Measurements from ENCODE around the gene RUVBL1. TPM values are rescaled to one million over a fixed set of nuclear protein-coding genes. Genes with fewer than 3 reads are reported as not detected.

RUVBL1 gene
- total and polyA plus RNA-seq, 2 of the 4 experiments (the other 2 are of a cell fraction), result 68.7 to 83.3 TPM

DNA sequence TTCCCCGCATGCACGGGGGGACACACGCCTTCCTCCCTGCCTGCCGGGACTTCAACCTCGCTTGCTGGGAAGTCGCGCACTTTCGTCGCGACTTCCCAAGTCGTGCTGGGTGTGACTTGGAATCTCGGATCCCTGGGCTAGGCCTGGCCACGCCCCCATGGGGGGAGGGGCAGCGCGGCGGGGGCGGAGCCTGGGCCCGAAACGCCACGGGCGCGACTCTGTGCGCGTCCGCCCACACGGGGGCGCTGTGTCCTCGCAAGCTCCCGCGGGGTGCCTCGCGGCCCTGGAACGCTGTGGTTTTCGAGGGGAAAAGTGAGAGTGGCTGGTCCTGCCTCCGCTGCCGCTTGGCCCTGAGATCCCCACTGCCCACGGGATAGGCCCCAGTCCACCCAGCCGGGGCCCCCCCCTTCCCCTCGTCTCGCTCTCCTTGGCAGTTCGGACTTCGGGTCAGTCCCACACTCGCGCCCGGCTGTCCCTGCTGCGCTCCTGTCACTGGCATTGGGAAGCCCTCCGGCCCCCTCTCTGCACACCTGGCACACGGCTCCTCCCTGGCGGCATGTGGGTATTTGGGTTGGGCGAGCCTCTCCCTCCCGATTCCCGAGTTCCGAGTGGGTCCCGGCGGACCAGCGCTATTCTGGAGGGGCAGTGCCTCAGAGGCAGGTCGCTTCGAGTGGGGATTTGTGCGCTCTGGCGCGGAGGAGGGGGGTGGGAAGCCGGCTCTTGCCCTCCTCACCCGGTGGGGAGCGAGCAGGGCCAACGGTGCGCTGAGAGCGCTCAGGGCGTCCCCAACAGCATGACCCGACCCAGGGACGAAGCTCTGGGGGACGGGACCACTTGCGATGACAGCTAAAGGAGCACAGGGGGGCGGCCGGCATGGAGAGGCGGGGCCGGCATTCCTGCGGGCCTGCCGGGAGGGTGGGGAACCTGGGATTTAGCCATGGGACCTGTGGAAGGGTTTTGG, 47.8 kb downstream of the RUVBL1 start:
- Histone ChIP-seq H4K91ac (ENCODE audit: insufficient read depth, low read depth, low read length) (no peak overlapping the region), H3K14ac (replicated peaks; ENCODE audit: low read depth, low read length) (no peak overlapping the region), H3K23ac (ENCODE audit: low read depth, low read length) (no peak overlapping the region), H3K4ac (ENCODE audit: low read depth, low read length) (peak overlapping the region; percentile 51), H3K79me1 (ENCODE audit: low read depth in 1 of 2, low read length in 2 of 2) (peaks cover 9 to 58% of the 10 kb centered on the region in 2 experiments; a peak in 2 of 4 replicates), H2BK5ac (ENCODE audit: low read depth, low read length, poor library complexity, severe bottlenecking) (peak overlapping the region; percentile 6), H4K5ac (ENCODE audit: low read depth, low read length) (peak overlapping the region; percentile 38), H3K4me2 (ENCODE audit: low read depth, low read length) (peak overlapping the region; percentile 59), H3K4me1 (ENCODE audit: control insufficient read depth, insufficient read depth, low read length) (peaks cover 27% of the 10 kb centered on the region), H2BK20ac (ENCODE audit: low read depth, low read length) (no peak overlapping the region), H2AK9ac (replicated peaks; ENCODE audit: low read depth, low read length, poor library complexity) (peak overlapping the region; percentile 23), H3K9me1 (ENCODE audit: insufficient read depth, low read length) (peaks cover 14% of the 10 kb centered on the region), H3K27me3 (ENCODE audit: control insufficient read depth, insufficient read depth, low read length) (no peaks in the 10 kb centered on the region), H2BK15ac (ENCODE audit: low read depth, low read length) (no peak overlapping the region), H3K36me3 (ENCODE audit: control insufficient read depth, insufficient read depth, low read length) (peaks cover 26% of the 10 kb centered on the region), H2BK120ac (ENCODE audit: low read depth, low read length) (0 out of 2 replicates have a peak overlapping the region, but pooled peaks have one; percentile 6), H4K8ac (ENCODE audit: low read depth in 2 of 2, low read length in 2 of 2) (peak overlapping the region; percentile 41 to 52; a peak in 2 of 4 replicates), H3K4me3 (ENCODE audit: insufficient read depth, low read depth, low read length) (peak overlapping the region; percentile 17; the same call in 1 of the 2 replicates), H3K56ac (ENCODE audit: extremely low read depth, insufficient read depth, low read length) (no peak overlapping the region), H3K27ac (ENCODE audit: insufficient read depth, low read length) (peak overlapping the region; percentile 2; the same call in 1 of the 2 replicates), H3K18ac (ENCODE audit: low read depth, low read length) (no peak overlapping the region; the same call in 1 of the 2 replicates), H2AK5ac (ENCODE audit: low read depth, low read length) (peak overlapping the region; percentile 44), H2AFZ (replicated peaks; ENCODE audit: low read length, poor library complexity) (peak overlapping the region; percentile 54), H3K9ac (ENCODE audit: low read depth, low read length) (no peak overlapping the region; the same call in 1 of the 2 replicates), H3K9me3 (ENCODE audit: control insufficient read depth, insufficient read depth, low read length) (no peaks in the 10 kb centered on the region), H4K20me1 (ENCODE audit: insufficient read depth, low read length) (peaks cover 57% of the 10 kb centered on the region)
- peak; percentile 79 for DNase-seq
- ChIA-PET CTCF (interaction anchor here (0.6 kb wide), 1 partner anchor 10 kb away, joined by 3 read pairs; no protein-coding TSS in a partner anchor), POLR2A (ENCODE audit: unreplicated experiment) (no interaction called here)
- intact Hi-C loops (cut with micrococcal nuclease) (loop anchor here (5.0 to 10.0 kb wide), 3 partner anchors 59 to 506 kb away; no protein-coding TSS in a partner anchor), dilution Hi-C loops (cut with HindIII; ENCODE audit: low sequenced_read_pairs, unreplicated experiment) (no loop called here), in situ Hi-C loops (cut with MboI; ENCODE audit: low sequenced_read_pairs) (loop anchor here (10.0 kb wide), 1 partner anchor 49 kb away; the partner anchor contains the start of gene RUVBL1)
- TF ChIP-seq BHLHE40 (IDR thresholded peaks at IDR 0.05; ENCODE audit: low read depth, low read length) (peak; percentile 31; the same call in 1 of the 2 replicates), RAD21 (IDR thresholded peaks at IDR 0.05; ENCODE audit: low read length) (peak; percentile 85), SMC3 (IDR thresholded peaks at IDR 0.05; ENCODE audit: low read depth, low read length) (peak; percentile 79), RFX5 (IDR thresholded peaks at IDR 0.05; ENCODE audit: low read depth, low read length) (no peak), RCOR1 (IDR thresholded peaks at IDR 0.05; ENCODE audit: insufficient replicate concordance, low read length) (no peak), CTCF (conservative IDR thresholded peaks at IDR 0.05; ENCODE audit: low read depth, low read length) (peak; percentile 96), MAZ (IDR thresholded peaks at IDR 0.05; ENCODE audit: borderline replicate concordance, low read depth, low read length) (peak; percentile 80; the same call in 1 of the 2 replicates), MXI1 (IDR thresholded peaks at IDR 0.05; ENCODE audit: borderline replicate concordance, low read depth, low read length) (0 out of 2 replicates have a peak, but pooled peaks have one; percentile 43)
- peak; percentile 88 for ATAC-seq (ENCODE audit: low read depth)
- no TSS peak for BruUV-seq (replicated peaks)
- 25% methylated on average over 8 of the region's 78 CpGs; no CpG with 5 or more reads in 1 of the 2 experiments for WGBS, 2 experiments (ENCODE audit: extremely low coverage in 2 of 2, insufficient read length in 1 of 2)

All from IMR-90 (cell line).